ENCODE data around the gene TBC1D10B. TPM values are rescaled to one million over a fixed set of nuclear protein-coding genes. Genes with fewer than 3 reads are reported as not detected.
"Not testable (repeated sequence)": the region's sequence is repeated elsewhere in the genome, so short reads cannot be mapped to it uniquely, and the experiment has no call there.

TBC1D10B gene
- total and polyA plus RNA-seq, 8 donors: 29.5 to 43.7 (median 34.4) TPM

DNA sequence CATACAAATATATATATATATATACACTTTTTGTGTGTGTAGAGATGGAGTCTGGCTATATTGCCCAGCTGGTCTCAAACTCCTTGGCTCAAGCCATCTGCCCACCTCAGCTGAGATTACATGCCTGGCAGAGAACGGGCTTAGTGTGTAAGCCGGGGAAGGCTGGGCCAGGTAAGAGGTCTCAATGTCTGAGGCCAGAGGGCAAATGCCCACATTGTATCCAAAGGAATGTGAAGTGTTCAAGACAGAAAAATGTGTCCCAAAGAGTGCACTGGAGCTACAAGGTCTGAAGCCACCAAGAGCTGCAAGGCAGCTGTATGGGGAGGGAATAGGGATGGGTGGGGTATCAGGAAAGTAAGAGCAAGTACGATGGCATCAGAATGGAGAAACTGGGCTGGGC lies 24.0 kb downstream of the TBC1D10B start:
- peaks cover 0 to 12% of the 10 kb centered on the region in 2 donors for H3K4me1 ChIP-seq
- intact Hi-C loops (cut with DNase I): no loop called here
- no peak overlapping the region for H3K4me3 ChIP-seq
- DNase-seq (no peak), ATAC-seq (no peak)
- no peaks in the 10 kb centered on the region for H3K9me3 ChIP-seq
- H3K27me3 ChIP-seq: no peaks in the 10 kb centered on the region
- H3K36me3 ChIP-seq: peaks cover 0 to 24% of the 10 kb centered on the region in 2 donors
- H3K27ac ChIP-seq: no peak overlapping the region
- TF ChIP-seq, protein P1, sequence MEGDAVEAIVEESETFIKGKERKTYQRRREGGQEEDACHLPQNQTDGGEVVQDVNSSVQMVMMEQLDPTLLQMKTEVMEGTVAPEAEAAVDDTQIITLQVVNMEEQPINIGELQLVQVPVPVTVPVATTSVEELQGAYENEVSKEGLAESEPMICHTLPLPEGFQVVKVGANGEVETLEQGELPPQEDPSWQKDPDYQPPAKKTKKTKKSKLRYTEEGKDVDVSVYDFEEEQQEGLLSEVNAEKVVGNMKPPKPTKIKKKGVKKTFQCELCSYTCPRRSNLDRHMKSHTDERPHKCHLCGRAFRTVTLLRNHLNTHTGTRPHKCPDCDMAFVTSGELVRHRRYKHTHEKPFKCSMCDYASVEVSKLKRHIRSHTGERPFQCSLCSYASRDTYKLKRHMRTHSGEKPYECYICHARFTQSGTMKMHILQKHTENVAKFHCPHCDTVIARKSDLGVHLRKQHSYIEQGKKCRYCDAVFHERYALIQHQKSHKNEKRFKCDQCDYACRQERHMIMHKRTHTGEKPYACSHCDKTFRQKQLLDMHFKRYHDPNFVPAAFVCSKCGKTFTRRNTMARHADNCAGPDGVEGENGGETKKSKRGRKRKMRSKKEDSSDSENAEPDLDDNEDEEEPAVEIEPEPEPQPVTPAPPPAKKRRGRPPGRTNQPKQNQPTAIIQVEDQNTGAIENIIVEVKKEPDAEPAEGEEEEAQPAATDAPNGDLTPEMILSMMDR (IDR thresholded peaks at IDR 0.05): no peak

DNA sequence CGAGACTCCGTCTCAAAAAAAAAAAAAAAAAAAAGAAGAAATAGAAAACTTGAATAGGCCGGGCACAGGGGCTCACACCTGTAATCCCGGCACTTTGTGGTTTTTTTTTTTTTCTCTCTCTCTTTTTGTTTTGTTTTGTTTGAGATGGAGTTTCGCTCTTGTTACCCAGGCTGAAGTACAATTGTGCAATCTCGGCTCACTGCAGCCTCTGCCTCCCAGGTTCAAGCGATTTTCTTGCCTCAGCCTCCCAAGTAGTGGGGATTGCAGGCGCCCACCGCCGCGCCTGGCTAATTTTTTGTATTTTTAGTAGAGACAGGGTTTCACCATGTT lies 26.8 kb downstream of the TBC1D10B start:
- H3K27me3 ChIP-seq; H3K27ac ChIP-seq; ATAC-seq; H3K4me1 ChIP-seq; H3K4me3 ChIP-seq; intact Hi-C loops (cut with DNase I); DNase-seq; H3K9me3 ChIP-seq; H3K36me3 ChIP-seq: not testable (repeated sequence)

DNA sequence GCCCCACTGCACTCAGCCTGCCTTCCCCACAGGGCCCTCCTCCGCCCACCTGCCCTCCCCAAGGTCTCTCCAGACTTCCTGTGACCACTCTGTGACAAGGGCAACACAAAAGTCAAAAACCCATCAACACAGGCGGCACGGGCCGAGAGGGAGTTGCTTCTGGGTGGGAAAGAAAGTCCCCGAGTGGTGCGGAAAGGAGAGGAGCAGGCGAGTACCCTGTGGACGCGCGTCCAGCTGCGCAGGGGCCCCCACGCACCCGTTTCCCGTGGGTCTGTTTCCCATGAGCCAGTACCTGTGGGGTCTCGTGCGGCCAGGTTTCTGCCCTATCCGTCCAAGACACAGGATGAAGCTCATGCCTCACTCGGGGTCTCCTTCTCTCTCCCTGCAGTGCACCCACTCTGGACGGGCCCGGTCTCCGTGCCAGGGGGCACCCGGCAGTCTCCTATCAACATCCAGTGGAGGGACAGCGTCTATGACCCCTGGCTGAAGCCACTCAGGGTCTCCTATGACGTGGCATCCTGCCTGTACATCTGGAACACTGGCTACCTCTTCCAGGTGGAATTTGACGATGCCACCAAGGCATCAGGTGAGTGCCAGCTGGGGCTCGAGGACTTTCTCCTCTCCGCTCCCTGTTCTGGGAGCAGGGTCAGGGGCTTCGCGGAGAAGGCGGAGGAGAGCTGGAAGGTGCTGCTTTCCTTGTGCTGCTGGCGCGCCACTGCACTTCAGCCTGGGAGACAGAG lies 27.4 kb downstream of the TBC1D10B start:
- intact Hi-C loops (cut with DNase I): no loop called here
- TF ChIP-seq, protein P1 (IDR thresholded peaks at IDR 0.05): no peak
- Histone ChIP-seq H3K4me1 (no peaks in the 10 kb centered on the region), H3K4me3 (no peak overlapping the region), H3K27me3 (no peaks in the 10 kb centered on the region), H3K27ac (no peak overlapping the region), H3K9me3 (no peaks in the 10 kb centered on the region), H3K36me3 (no peaks in the 10 kb centered on the region)
- ATAC-seq: no peak
- no peak for DNase-seq

DNA sequence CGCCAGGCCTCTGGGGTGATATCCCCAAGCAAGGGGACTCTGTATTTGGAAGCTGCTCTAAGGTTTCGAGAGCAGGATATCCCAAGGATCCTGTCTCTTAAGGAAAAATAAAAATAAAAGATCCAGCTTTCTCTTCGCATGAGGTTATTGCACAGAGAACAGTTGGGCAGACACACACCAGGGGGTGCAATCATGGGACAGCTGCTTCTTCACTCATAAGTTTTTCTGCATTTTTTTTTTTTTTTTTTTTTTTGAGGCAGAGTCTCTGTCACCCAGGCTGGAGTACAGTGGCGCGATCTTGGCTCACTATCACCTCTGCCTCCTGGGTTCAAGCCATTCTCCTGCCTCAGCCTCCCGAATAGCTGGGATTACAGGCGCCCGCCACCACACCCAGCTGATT lies 28.3 kb downstream of the TBC1D10B start:
- H3K27me3 ChIP-seq; H3K4me3 ChIP-seq; ATAC-seq; H3K27ac ChIP-seq; H3K9me3 ChIP-seq; H3K36me3 ChIP-seq; intact Hi-C loops (cut with DNase I); DNase-seq; H3K4me1 ChIP-seq: not testable (repeated sequence)

DNA sequence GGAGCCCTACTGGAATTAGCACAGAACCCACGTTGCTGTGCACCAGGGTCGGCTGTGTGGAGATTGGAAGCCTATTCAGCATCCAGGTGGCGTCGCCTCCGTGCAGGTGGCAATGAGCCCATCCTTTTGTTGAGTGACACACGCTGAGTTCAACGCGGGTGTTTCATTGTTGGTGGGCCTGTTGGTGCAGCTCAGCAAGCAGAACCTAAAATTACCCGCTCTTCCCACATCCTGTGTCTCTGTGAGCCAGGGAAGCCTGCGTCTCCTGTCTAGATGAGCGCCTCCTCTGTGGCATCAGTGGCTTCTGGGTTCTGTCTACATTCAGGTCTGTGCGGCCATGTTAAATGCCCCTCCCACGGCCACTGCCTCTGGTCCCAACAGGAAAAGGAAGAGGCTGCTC lies 29.7 kb downstream of the TBC1D10B start:
- ATAC-seq: no peak
- H3K4me3 ChIP-seq: no peak overlapping the region
- H3K9me3 ChIP-seq: no peaks in the 10 kb centered on the region
- DNase-seq: no peak
- intact Hi-C loops (cut with DNase I): no loop called here
- H3K27ac ChIP-seq: no peak overlapping the region
- no peaks in the 10 kb centered on the region for H3K36me3 ChIP-seq
- TF ChIP-seq, protein P1 (IDR thresholded peaks at IDR 0.05): no peak
- H3K4me1 ChIP-seq: peaks cover 0 to 5% of the 10 kb centered on the region in 2 donors
- no peaks in the 10 kb centered on the region for H3K27me3 ChIP-seq

DNA sequence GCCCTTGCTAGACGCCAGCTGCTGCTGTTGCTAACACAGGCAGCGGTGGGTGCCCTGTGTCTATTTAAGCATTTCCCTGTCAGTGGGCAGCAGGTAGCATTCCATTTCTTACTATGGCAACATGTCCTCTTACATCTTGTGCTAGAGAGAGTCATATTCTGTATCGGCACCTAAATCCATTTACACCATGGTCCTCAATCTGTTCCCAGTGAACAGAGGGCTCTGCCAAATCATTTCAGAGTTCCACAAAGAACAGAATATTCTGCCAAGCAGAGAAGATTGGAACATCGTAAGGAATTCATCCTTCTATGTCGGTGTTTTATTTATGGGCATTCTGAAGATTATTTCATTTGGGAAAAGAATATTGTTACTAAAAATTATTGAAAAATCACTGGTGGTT lies 31.6 kb downstream of the TBC1D10B start:
- H3K4me3 ChIP-seq: not testable (repeated sequence)

DNA sequence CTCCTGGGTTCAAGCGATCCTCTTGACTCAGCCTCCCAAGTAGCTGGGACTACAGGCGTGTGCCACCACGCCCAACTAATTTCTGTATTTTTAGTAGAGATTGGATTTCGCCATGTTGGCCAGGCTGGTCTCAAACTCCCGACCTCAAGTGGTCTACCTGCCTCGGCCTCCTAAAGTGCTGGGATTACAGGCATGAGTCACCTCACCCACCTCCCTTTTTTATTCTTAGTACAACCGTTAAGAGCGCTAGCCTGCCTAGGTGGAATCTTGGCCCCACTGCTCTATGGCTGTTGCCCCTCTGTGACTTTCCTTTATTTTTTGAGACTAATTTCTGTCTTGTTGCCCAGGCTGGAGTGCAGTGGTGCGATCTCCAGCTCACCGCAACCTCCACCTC lies 32.3 kb downstream of the TBC1D10B start:
- ATAC-seq; H3K4me3 ChIP-seq; H3K9me3 ChIP-seq; H3K27ac ChIP-seq; H3K27me3 ChIP-seq; intact Hi-C loops (cut with DNase I); H3K36me3 ChIP-seq; DNase-seq: not testable (repeated sequence)
- H3K4me1 ChIP-seq: peaks cover 0 to 11% of the 10 kb centered on the region in 2 donors

More for the DNA sequence above, 31.6 kb downstream of the TBC1D10B start:
- H3K9me3 ChIP-seq; H3K4me1 ChIP-seq; H3K27me3 ChIP-seq; intact Hi-C loops (cut with DNase I); DNase-seq; ATAC-seq; H3K36me3 ChIP-seq; H3K27ac ChIP-seq: not testable (repeated sequence)
